A673 (cell line): Measurements from ENCODE around the gene PRR5L.

Source experiments
- CTCF ChIP-seq: fragments of 300-800, 200-600 bp; sonication (generic); conservative IDR thresholded peaks from 2 replicates; pipeline ENCODE4 v1.5.1; 2017; ENCODE audit warnings: low read depth, mild to moderate bottlenecking, antibody characterized with exemption, low read length, moderate library complexity, mixed read lengths
- EZH2 ChIP-seq: fragments of 200-600 bp; sonication (generic); IDR thresholded peaks from 2 replicates; pipeline ENCODE4 v1.6.1; 2017; ENCODE audit warnings: borderline replicate concordance, low read depth, mild to moderate bottlenecking, mixed read lengths, antibody characterized with exemption, low read length; ENCODE audit not compliant: poor library complexity, severe bottlenecking

GRCh38 chr11:36436064-36436463, 140.0 kb downstream of the PRR5L start:
- no peak for TF ChIP-seq CTCF
- no peak for TF ChIP-seq EZH2
